Epithelial cell of umbilical artery (primary cell): Measurements from ENCODE around the gene EFNB3. TPM values are rescaled to one million over a fixed set of nuclear protein-coding genes. Genes with fewer than 3 reads are reported as not detected.

ENCODE experiments used
- total RNA-seq: library from RNA; depleted of rRNA; stranded (reverse); fragments of >200 nt; gene quantifications from 2 replicates; pipeline ENCODE4 v1.2.3, GENCODE V29; 2014

Gene EFNB3
- 0.15 and 0.97 TPM in 2 replicates for total RNA-seq

GRCh38 chr17:7704601-7705268 lies at the start of gene EFNB3:
EFNB3 (plus strand) TSS chr17:7705202; CDS start chr17:7705599, 397 bp downstream.

GRCh38 chr17:7687072-7687907 lies 17.7 kb upstream of the EFNB3 start, which contains the start of gene TP53:
TP53 (minus strand) TSS chr17:7687490; CDS start chr17:7676594, 10,896 bp downstream.

GRCh38 chr17:7687908-7688807 lies 16.8 kb upstream of the EFNB3 start, which contains the start of gene WRAP53:
WRAP53 (plus strand) TSS chr17:7688477; CDS start chr17:7688649, 172 bp downstream.

GRCh38 chr17:7716901-7717755 lies 12.1 kb downstream of the EFNB3 start, which contains the start of gene DNAH2:
DNAH2 (plus strand) TSS chr17:7717744; CDS start chr17:7719735, 1,991 bp downstream.

Other genes starting within 250 kb of the EFNB3 start
- gene ZBTB4, start 225.6 kb upstream of the EFNB3 start, total RNA-seq, result 6.7 and 7.1 TPM in 2 replicates
- not detected in 2 replicates for gene SLC35G6, start 223.8 kb upstream of the EFNB3 start, total RNA-seq
- 54.1 and 66.9 TPM in 2 replicates for gene POLR2A, start 220.8 kb upstream of the EFNB3 start, total RNA-seq
- gene TNFSF12, start 156.1 kb upstream of the EFNB3 start, total RNA-seq, result 3.6 and 6.5 TPM in 2 replicates
- 0.46 and 1.6 TPM in 2 replicates for gene TNFSF13, start 146.5 kb upstream of the EFNB3 start, total RNA-seq
- 92.9 and 115 TPM in 2 replicates for gene SENP3, start 143.3 kb upstream of the EFNB3 start, total RNA-seq
- 1.1 and 1.3 TPM in 2 replicates for gene CD68, start 125.6 kb upstream of the EFNB3 start, total RNA-seq
- 117 and 125 TPM in 2 replicates for gene MPDU1, start 121.3 kb upstream of the EFNB3 start, total RNA-seq
- not detected in 2 replicates for gene SOX15, start 115.1 kb upstream of the EFNB3 start, total RNA-seq
- 39.2 and 47.7 TPM in 2 replicates for gene FXR2, start 90.3 kb upstream of the EFNB3 start, total RNA-seq
- 24.0 and 24.3 TPM in 2 replicates for gene SAT2, start 77.4 kb upstream of the EFNB3 start, total RNA-seq
- not detected in 2 replicates for gene SHBG, start 75.1 kb upstream of the EFNB3 start, total RNA-seq
- gene ATP1B2, start 54.3 kb upstream of the EFNB3 start, total RNA-seq, result not detected in 2 replicates
- 40.6 and 70.1 TPM in 2 replicates for gene TP53, start 17.7 kb upstream of the EFNB3 start, total RNA-seq
- gene WRAP53, start 16.7 kb upstream of the EFNB3 start, total RNA-seq, result 10.1 and 10.6 TPM in 2 replicates
- gene DNAH2, start 12.5 kb downstream of the EFNB3 start, total RNA-seq, result under 0.01 and 0.30 TPM in 2 replicates
- 1.2 and 2.9 TPM in 2 replicates for gene KDM6B, start 129.0 kb downstream of the EFNB3 start, total RNA-seq
- 27.0 and 44.8 TPM in 2 replicates for gene TMEM88, start 149.9 kb downstream of the EFNB3 start, total RNA-seq
- gene NAA38, start 152.4 kb downstream of the EFNB3 start, total RNA-seq, result 48.9 and 115 TPM in 2 replicates
- gene CYB5D1, start 152.8 kb downstream of the EFNB3 start, total RNA-seq, result 7.0 and 7.1 TPM in 2 replicates
- gene CHD3, start 183.6 kb downstream of the EFNB3 start, total RNA-seq, result 104 TPM in 2 replicates
- gene RNF227, start 211.1 kb downstream of the EFNB3 start, total RNA-seq, result 0.65 and 0.76 TPM in 2 replicates
- gene KCNAB3, start 224.7 kb downstream of the EFNB3 start, total RNA-seq, result 0.15 and 0.32 TPM in 2 replicates
- 34.5 and 35.4 TPM in 2 replicates for gene TRAPPC1, start 226.7 kb downstream of the EFNB3 start, total RNA-seq
- 15.9 and 17.0 TPM in 2 replicates for gene CNTROB, start 227.0 kb downstream of the EFNB3 start, total RNA-seq